ENCODE results near the gene RTN4. TPM values are rescaled to one million over a fixed set of nuclear protein-coding genes. Genes with fewer than 3 reads are reported as not detected.

The RTN4 gene
- total RNA-seq, 1 donor from 2014 or later: 174 TPM

- intact Hi-C loops (cut with DNase I): no loop called here
- Histone ChIP-seq H3K36me3 (no peaks in the 10 kb centered on the region), H3K27ac (no peak overlapping the region), H3K4me3 (no peak overlapping the region), H3K4me1 (no peaks in the 10 kb centered on the region), H3K27me3 (no peaks in the 10 kb centered on the region), H3K9me3 (no peaks in the 10 kb centered on the region)
- DNase-seq (ENCODE audit: extremely low spot score in 2 of 2): no peak
- TF ChIP-seq POLR2A (IDR thresholded peaks at IDR 0.05) (no peak), CTCF (IDR thresholded peaks at IDR 0.05) (no peak), POLR2AphosphoS5 (IDR thresholded peaks at IDR 0.05; ENCODE audit: insufficient read depth in 1 of 2, low read depth in 1 of 2) (no peak)
These were observed 122.3 kb downstream of the RTN4 start for GRCh38 chr2:54927751-54928615.

- H3K27me3 ChIP-seq: no peaks in the 10 kb centered on the region
- DNase-seq (ENCODE audit: extremely low spot score in 2 of 2): no peak
- intact Hi-C loops (cut with DNase I): no loop called here
- H3K4me3 ChIP-seq: no peak overlapping the region
- H3K27ac ChIP-seq: no peak overlapping the region
- H3K4me1 ChIP-seq: no peaks in the 10 kb centered on the region
- H3K36me3 ChIP-seq: no peaks in the 10 kb centered on the region
- TF ChIP-seq POLR2A (IDR thresholded peaks at IDR 0.05) (no peak), POLR2AphosphoS5 (IDR thresholded peaks at IDR 0.05; ENCODE audit: insufficient read depth in 1 of 2, low read depth in 1 of 2) (no peak), CTCF (IDR thresholded peaks at IDR 0.05) (no peak)
- no peaks in the 10 kb centered on the region for H3K9me3 ChIP-seq
These were observed 123.0 kb downstream of the RTN4 start for GRCh38 chr2:54927085-54927750.

GRCh38 chr2:54925022-54925421, 125.2 kb downstream of the RTN4 start:
- H3K4me3 ChIP-seq: no peak overlapping the region
- no peak overlapping the region for H3K27ac ChIP-seq
- no peaks in the 10 kb centered on the region for H3K27me3 ChIP-seq
- no peaks in the 10 kb centered on the region for H3K36me3 ChIP-seq
- H3K4me1 ChIP-seq: no peaks in the 10 kb centered on the region
- DNase-seq (ENCODE audit: extremely low spot score in 2 of 2): no peak
- intact Hi-C loops (cut with DNase I): no loop called here
- TF ChIP-seq POLR2AphosphoS5 (IDR thresholded peaks at IDR 0.05; ENCODE audit: insufficient read depth in 1 of 2, low read depth in 1 of 2): no peak
- TF ChIP-seq POLR2A (IDR thresholded peaks at IDR 0.05): no peak
- TF ChIP-seq CTCF (IDR thresholded peaks at IDR 0.05): no peak
- H3K9me3 ChIP-seq: no peaks in the 10 kb centered on the region

- H3K27me3 ChIP-seq: no peaks in the 10 kb centered on the region
- H3K9me3 ChIP-seq: no peaks in the 10 kb centered on the region
- TF ChIP-seq CTCF (IDR thresholded peaks at IDR 0.05) (no peak), POLR2AphosphoS5 (IDR thresholded peaks at IDR 0.05; ENCODE audit: insufficient read depth in 1 of 2, low read depth in 1 of 2) (no peak), POLR2A (IDR thresholded peaks at IDR 0.05) (no peak)
- no peak overlapping the region for H3K27ac ChIP-seq
- intact Hi-C loops (cut with DNase I): no loop called here
- H3K4me1 ChIP-seq: no peaks in the 10 kb centered on the region
- no peak overlapping the region for H3K4me3 ChIP-seq
- DNase-seq (ENCODE audit: extremely low spot score in 2 of 2): no peak
- H3K36me3 ChIP-seq: no peaks in the 10 kb centered on the region
These were observed 126.1 kb downstream of the RTN4 start for GRCh38 chr2:54924121-54924520.

Small RNAs within 50 kb of the gene (small RNA-seq; reads per million reads assigned to genes)
- gene RNU6-433P: not detected

Other genes with a start within 250 kb of the RTN4 start
- gene CLHC1, start 181.8 kb upstream of the RTN4 start, total RNA-seq: 4.7 TPM
- 963 TPM for gene RPS27A, start 182.2 kb upstream of the RTN4 start, total RNA-seq
- 19.4 TPM for gene MTIF2, start 218.8 kb upstream of the RTN4 start, total RNA-seq